ENCODE measurements around the gene SOX1. TPM values are rescaled to one million over a fixed set of nuclear protein-coding genes. Genes with fewer than 3 reads are reported as not detected.

The SOX1 gene
- total and polyA plus RNA-seq, 2 experiments from 2014 or later, result 0.11 TPM; not detected in 1

DNA sequence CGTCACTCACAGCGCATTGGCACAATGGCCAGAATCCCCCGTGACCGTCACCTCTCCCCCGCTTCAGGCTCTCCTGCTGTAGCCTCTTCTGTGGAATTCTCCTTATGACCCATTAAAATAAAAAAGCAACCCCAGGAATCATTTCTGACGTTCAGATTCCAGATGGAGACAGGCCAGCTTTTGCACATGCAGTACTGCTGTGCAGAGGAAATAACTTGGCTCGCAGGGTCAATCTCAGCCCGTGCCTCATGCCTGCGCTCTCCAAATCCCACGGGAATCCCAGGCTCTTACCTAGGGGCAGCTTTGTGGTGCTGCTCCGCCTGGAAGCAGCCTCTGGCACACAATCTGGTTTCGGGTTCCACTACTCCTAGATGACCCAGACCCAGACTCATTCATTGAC, 32.7 kb upstream of the SOX1 start:
- no peaks in the 10 kb centered on the region for H3K9me3 ChIP-seq (ENCODE audit: low read depth)
- WGBS (ENCODE audit: low lambda C conversion rate, missing lambda C conversion rate), result 85% methylated on average over 12 of the region's 12 CpGs
- no peak overlapping the region for H2AFZ ChIP-seq
- no peak overlapping the region for H3K4me2 ChIP-seq
- no peak for DNase-seq (ENCODE audit: low spot score)
- no peaks in the 10 kb centered on the region for H3K9me2 ChIP-seq (replicated peaks; ENCODE audit: insufficient read depth)
- H4K20me1 ChIP-seq (ENCODE audit: insufficient read depth, poor library complexity, severe bottlenecking), result no peaks in the 10 kb centered on the region
- no peak overlapping the region for H3K27ac ChIP-seq
- TF ChIP-seq, protein P1, sequence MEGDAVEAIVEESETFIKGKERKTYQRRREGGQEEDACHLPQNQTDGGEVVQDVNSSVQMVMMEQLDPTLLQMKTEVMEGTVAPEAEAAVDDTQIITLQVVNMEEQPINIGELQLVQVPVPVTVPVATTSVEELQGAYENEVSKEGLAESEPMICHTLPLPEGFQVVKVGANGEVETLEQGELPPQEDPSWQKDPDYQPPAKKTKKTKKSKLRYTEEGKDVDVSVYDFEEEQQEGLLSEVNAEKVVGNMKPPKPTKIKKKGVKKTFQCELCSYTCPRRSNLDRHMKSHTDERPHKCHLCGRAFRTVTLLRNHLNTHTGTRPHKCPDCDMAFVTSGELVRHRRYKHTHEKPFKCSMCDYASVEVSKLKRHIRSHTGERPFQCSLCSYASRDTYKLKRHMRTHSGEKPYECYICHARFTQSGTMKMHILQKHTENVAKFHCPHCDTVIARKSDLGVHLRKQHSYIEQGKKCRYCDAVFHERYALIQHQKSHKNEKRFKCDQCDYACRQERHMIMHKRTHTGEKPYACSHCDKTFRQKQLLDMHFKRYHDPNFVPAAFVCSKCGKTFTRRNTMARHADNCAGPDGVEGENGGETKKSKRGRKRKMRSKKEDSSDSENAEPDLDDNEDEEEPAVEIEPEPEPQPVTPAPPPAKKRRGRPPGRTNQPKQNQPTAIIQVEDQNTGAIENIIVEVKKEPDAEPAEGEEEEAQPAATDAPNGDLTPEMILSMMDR (IDR thresholded peaks at IDR 0.05; ENCODE audit: poor library complexity), result no peak
- TF ChIP-seq EZH2 (IDR thresholded peaks at IDR 0.05; ENCODE audit: borderline replicate concordance) (no peak), EZH2phosphoT487 (IDR thresholded peaks at IDR 0.05; ENCODE audit: low read depth, severe bottlenecking, unreplicated experiment) (no peak)
- no peaks in the 10 kb centered on the region for H3K79me2 ChIP-seq
- no peaks in the 10 kb centered on the region for H3K36me3 ChIP-seq (replicated peaks; ENCODE audit: insufficient read depth, low read depth)
- no peak overlapping the region for H3K4me3 ChIP-seq
- H3K4me1 ChIP-seq (ENCODE audit: insufficient read depth), result no peaks in the 10 kb centered on the region
- peaks cover 4% of the 10 kb centered on the region for H3K27me3 ChIP-seq

DNA sequence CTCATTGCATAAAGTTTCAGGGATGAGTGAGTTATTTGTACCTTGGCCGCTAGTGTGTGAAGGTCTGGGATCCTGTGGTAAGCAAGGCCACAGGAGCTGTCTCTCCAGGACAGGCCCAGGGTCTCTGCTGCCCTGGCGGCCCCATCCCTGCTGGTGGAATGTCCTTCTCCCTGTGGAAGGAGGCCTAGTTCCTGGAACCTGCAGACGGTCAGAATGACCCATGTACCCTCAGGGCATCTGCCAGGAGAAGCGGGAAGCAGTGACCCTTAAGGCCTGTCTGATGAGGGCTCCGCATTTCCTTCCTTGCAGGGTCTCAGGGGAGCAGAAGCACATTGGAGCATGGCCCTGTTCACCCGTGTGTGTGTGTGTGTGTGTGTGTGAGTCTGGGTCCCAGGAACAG, 32.1 kb upstream of the SOX1 start:
- Histone ChIP-seq H2AFZ (no peak overlapping the region), H3K27ac (no peak overlapping the region), H3K79me2 (no peaks in the 10 kb centered on the region), H4K20me1 (ENCODE audit: insufficient read depth, poor library complexity, severe bottlenecking) (no peaks in the 10 kb centered on the region), H3K4me2 (no peak overlapping the region), H3K36me3 (replicated peaks; ENCODE audit: insufficient read depth, low read depth) (no peaks in the 10 kb centered on the region), H3K9me3 (ENCODE audit: low read depth) (no peaks in the 10 kb centered on the region), H3K4me3 (no peak overlapping the region), H3K9me2 (replicated peaks; ENCODE audit: insufficient read depth) (no peaks in the 10 kb centered on the region), H3K4me1 (ENCODE audit: insufficient read depth) (no peaks in the 10 kb centered on the region), H3K27me3 (peaks cover 10% of the 10 kb centered on the region)
- WGBS (ENCODE audit: low lambda C conversion rate, missing lambda C conversion rate), result 76% methylated on average over 6 of the region's 6 CpGs
- TF ChIP-seq EZH2phosphoT487 (IDR thresholded peaks at IDR 0.05; ENCODE audit: low read depth, severe bottlenecking, unreplicated experiment), result no peak
- TF ChIP-seq, protein P1 (IDR thresholded peaks at IDR 0.05; ENCODE audit: poor library complexity), result no peak
- no peak for TF ChIP-seq EZH2 (IDR thresholded peaks at IDR 0.05; ENCODE audit: borderline replicate concordance)
- no peak for DNase-seq (ENCODE audit: low spot score)

DNA sequence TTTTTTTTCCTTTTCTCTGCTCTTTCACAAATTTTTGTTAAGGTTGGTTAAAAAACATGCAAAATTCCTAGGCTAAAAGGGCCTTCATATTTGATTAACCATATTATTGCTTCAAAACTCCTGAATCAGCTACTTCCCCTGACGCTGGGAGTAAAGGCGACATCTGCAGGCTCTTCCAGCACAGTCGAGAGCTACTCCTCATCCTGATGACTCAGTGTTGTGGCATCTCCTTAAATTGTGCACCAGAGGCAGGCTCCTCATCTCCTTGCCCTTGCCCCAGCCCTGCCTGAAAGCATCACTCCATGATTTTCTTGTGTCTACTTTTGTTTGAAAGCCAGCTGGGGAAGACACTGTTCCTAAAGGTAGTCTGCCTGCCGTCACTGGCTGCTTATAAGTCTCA, 24.5 kb upstream of the SOX1 start:
- H3K9me3 ChIP-seq (ENCODE audit: low read depth), result no peaks in the 10 kb centered on the region
- no peak for TF ChIP-seq EZH2phosphoT487 (IDR thresholded peaks at IDR 0.05; ENCODE audit: low read depth, severe bottlenecking, unreplicated experiment)
- no peak for TF ChIP-seq EZH2 (IDR thresholded peaks at IDR 0.05; ENCODE audit: borderline replicate concordance)
- TF ChIP-seq, protein P1 (IDR thresholded peaks at IDR 0.05; ENCODE audit: poor library complexity), result no peak
- no peak overlapping the region for H3K4me2 ChIP-seq
- H3K4me1 ChIP-seq (ENCODE audit: insufficient read depth), result no peaks in the 10 kb centered on the region
- WGBS (ENCODE audit: low lambda C conversion rate, missing lambda C conversion rate), result 68% methylated on average over 4 of the region's 4 CpGs
- no peak overlapping the region for H3K27ac ChIP-seq
- H3K36me3 ChIP-seq (replicated peaks; ENCODE audit: insufficient read depth, low read depth), result no peaks in the 10 kb centered on the region
- H3K4me3 ChIP-seq, result no peak overlapping the region
- no peaks in the 10 kb centered on the region for H3K9me2 ChIP-seq (replicated peaks; ENCODE audit: insufficient read depth)
- no peaks in the 10 kb centered on the region for H4K20me1 ChIP-seq (ENCODE audit: insufficient read depth, poor library complexity, severe bottlenecking)
- no peak overlapping the region for H2AFZ ChIP-seq
- no peak for DNase-seq (ENCODE audit: low spot score)
- H3K79me2 ChIP-seq, result no peaks in the 10 kb centered on the region
- peaks cover 32% of the 10 kb centered on the region for H3K27me3 ChIP-seq

DNA sequence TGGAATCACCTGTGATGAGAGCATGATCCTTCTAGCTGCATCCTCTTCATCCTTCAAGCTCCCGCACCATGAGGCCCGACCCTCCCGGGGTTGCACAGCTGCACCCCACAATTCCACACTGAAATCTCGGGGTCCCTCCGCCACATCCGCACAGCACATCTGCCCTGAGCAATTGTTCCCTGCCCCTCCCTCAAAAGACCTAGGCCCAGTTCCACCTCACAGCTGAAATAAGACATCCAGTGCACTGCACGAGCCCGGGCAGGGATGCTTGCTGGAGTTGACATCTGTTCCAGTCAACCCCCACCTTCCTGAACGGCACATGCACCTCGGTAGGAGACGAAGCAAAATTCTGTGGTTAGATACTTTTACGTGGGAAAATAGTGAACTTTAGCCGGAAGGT, 14.7 kb upstream of the SOX1 start:
- H3K9me3 ChIP-seq (ENCODE audit: low read depth), result no peaks in the 10 kb centered on the region
- no peaks in the 10 kb centered on the region for H3K79me2 ChIP-seq
- no peak overlapping the region for H3K4me3 ChIP-seq
- no peaks in the 10 kb centered on the region for H3K9me2 ChIP-seq (replicated peaks; ENCODE audit: insufficient read depth)
- H3K4me2 ChIP-seq, result no peak overlapping the region
- H3K27ac ChIP-seq, result no peak overlapping the region
- no peak for DNase-seq (ENCODE audit: low spot score)
- WGBS (ENCODE audit: low lambda C conversion rate, missing lambda C conversion rate), result 59% methylated on average over 13 of the region's 13 CpGs
- no peak overlapping the region for H2AFZ ChIP-seq
- peaks cover 90% of the 10 kb centered on the region for H3K27me3 ChIP-seq
- no peaks in the 10 kb centered on the region for H3K4me1 ChIP-seq (ENCODE audit: insufficient read depth)
- no peaks in the 10 kb centered on the region for H3K36me3 ChIP-seq (replicated peaks; ENCODE audit: insufficient read depth, low read depth)
- H4K20me1 ChIP-seq (ENCODE audit: insufficient read depth, poor library complexity, severe bottlenecking), result no peaks in the 10 kb centered on the region
- TF ChIP-seq EZH2 (IDR thresholded peaks at IDR 0.05; ENCODE audit: borderline replicate concordance), result no peak
- TF ChIP-seq, protein P1 (IDR thresholded peaks at IDR 0.05; ENCODE audit: poor library complexity), result no peak
- no peak for TF ChIP-seq EZH2phosphoT487 (IDR thresholded peaks at IDR 0.05; ENCODE audit: low read depth, severe bottlenecking, unreplicated experiment)

Measured in hepatocyte (in vitro differentiated cells).